Body of pancreas (tissue), 4 donors: ENCODE data around the gene MTMR3.

ENCODE experiments used
- CTCF ChIP-seq, 7 experiments: fragments of 450-650 bp in 4 of 7; fragments of 200-600 bp in 3 of 7; sonication (generic) in 3 of 7; IDR thresholded peaks; one replicate each; pipeline ENCODE4 v1.5.1; 2016 to 2019; ENCODE audit warnings: antibody characterized with exemption in 7 of 7
- POLR2A ChIP-seq, 3 donors: fragments of 450-650 bp; IDR thresholded peaks; one replicate each; pipeline ENCODE4 v1.6.1; 2016; ENCODE audit warnings: antibody characterized with exemption in 3 of 3, mild to moderate bottlenecking in 2 of 3

- TF ChIP-seq CTCF (IDR thresholded peaks at IDR 0.05) = no peak
- no peak for TF ChIP-seq POLR2A (IDR thresholded peaks at IDR 0.05)
These were observed 4.4 kb downstream of the MTMR3 start for GRCh38 chr22:29887358-29887757.
